ENCODE results near the gene SEL1L.
"Not testable (repeated sequence)": the region's sequence is repeated elsewhere in the genome, so short reads cannot be mapped to it uniquely, and the experiment has no call there.

Gene SEL1L

GRCh38 chr14:81440041-81440440, 93.6 kb downstream of the SEL1L start:
- no peak for DNase-seq

GRCh38 chr14:81437244-81437643, 96.4 kb downstream of the SEL1L start:
- no peak for DNase-seq

GRCh38 chr14:81436296-81437138, 97.1 kb downstream of the SEL1L start:
- DNase-seq, result peak in 1 of 2 experiments; percentile 19

GRCh38 chr14:81435391-81436295, 98.0 kb downstream of the SEL1L start:
- DNase-seq, result no peak

GRCh38 chr14:81435048-81435390, 98.6 kb downstream of the SEL1L start:
- no peak for DNase-seq

- DNase-seq, result no peak
These were observed 99.4 kb downstream of the SEL1L start for GRCh38 chr14:81434230-81434629.

GRCh38 chr14:81433378-81433777, 100.3 kb downstream of the SEL1L start:
- DNase-seq, result no peak

- DNase-seq, result no peak
These were observed 101.4 kb downstream of the SEL1L start for GRCh38 chr14:81432219-81432661.

GRCh38 chr14:81430235-81430634, 103.4 kb downstream of the SEL1L start:
- no peak for DNase-seq

- DNase-seq, result not testable (repeated sequence)
These were observed 103.9 kb downstream of the SEL1L start for GRCh38 chr14:81429749-81430148.

- no peak for DNase-seq
These were observed 104.6 kb downstream of the SEL1L start for GRCh38 chr14:81429028-81429427.

- DNase-seq, result no peak
These were observed 106.2 kb downstream of the SEL1L start for GRCh38 chr14:81427348-81428058.

GRCh38 chr14:81423504-81423903, 110.1 kb downstream of the SEL1L start:
- DNase-seq, result no peak
